LNCaP clone FGC (cell line): ENCODE measurements around the gene SOWAHA.

ENCODE experiments used
- DNase-seq: peaks from one replicate; pipeline ENCODE4 v3.0.0-alpha.2; 2011; ENCODE audit warnings: low read depth
- H3K4me3 ChIP-seq: 2 replicates; pipeline ENCODE4 v1.5.1; 2011; ENCODE audit warnings: mild to moderate bottlenecking, low read depth, low read length, control low read depth
- CTCF ChIP-seq: IDR thresholded peaks from 2 replicates; pipeline ENCODE4 v1.5.1; 2012; ENCODE audit warnings: mild to moderate bottlenecking; ENCODE audit not compliant: control insufficient read depth, insufficient read depth; ENCODE audit errors: extremely low read depth

The SOWAHA gene

DNA sequence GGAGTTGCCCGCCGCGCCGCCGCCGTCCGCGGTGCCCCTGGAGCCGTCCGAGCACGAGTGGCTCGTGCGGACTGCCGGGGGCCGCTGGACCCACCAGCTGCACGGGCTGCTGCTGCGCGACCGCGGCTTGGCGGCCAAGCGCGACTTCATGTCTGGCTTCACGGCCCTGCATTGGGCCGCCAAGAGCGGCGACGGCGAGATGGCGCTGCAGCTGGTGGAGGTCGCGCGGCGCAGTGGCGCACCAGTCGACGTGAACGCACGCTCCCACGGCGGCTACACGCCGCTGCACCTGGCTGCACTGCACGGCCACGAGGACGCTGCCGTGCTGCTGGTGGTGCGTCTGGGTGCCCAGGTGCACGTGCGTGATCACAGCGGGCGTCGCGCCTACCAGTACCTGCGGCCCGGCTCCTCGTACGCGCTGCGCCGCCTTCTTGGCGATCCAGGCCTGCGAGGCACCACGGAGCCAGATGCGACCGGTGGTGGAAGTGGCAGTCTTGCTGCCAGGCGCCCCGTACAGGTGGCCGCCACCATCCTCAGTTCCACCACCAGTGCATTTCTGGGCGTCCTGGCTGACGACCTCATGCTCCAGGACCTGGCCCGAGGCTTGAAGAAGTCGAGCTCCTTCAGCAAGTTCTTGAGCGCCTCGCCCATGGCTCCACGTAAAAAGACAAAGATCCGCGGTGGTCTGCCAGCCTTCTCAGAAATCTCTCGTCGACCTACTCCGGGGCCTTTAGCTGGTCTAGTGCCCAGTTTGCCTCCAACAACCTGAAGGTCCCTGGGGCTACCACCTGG, 1.6 kb downstream of the SOWAHA start:
- H3K4me3 ChIP-seq, result no peak overlapping the region
- no peak for DNase-seq
- TF ChIP-seq CTCF, result no peak

DNA sequence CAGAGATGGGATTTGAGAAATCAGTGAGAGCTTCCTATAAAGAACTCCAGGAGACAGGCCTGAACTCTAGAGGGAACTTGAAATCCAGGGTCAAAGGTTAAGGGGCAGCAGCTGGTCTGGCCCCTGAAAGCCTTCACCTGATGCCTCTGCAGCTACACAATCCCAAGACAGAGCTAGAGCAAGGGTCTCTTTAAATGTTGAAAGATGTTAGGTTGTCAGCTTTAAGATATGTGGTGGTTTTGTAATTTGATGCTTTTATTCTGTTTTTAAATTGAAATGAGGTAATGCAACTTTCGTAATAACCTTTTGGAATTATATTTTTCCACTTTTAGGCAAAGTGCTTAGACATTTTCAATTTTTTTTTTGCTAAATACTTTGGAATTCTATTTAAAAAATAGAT, 2.4 kb downstream of the SOWAHA start:
- TF ChIP-seq CTCF, result no peak
- no peak overlapping the region for H3K4me3 ChIP-seq
- DNase-seq, result no peak

DNA sequence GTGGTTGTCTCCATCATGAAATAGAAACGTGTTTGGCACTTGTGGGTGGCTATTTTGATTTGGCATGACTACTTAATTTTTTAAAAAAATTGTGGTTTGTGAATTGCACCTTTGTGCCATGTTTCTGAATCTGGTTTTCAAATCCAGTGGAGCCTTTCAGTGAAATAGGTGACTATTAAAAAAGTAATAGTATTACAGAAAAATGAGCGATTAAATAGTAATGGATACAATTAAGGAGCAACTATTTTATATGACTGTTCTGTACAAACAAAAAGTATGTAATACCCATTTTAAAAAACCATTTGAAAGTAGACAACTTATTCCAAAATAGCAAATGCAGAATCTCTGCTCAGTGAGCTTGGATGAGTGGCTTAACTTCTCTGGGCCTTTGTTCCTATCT, 3.0 kb downstream of the SOWAHA start:
- no peak overlapping the region for H3K4me3 ChIP-seq
- TF ChIP-seq CTCF, result no peak
- DNase-seq, result no peak

DNA sequence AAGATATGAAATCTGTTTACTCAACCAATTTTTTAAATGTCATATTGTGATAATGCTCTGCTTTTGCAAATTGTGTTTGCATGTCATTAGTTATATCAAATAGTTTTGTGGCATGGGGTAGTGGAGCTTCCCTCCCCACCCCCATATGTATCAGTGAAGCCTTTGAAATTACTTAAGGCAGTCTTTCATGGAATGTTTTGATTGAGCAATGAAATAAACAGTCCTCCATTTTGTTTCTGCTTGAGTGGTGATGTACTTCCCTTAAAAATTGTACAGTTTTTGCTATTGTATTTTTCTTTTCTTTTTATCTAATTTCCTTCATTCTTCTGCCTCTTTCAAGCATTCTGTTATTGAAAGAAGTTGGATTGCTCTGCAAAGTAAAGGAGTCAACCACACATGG, 3.5 kb downstream of the SOWAHA start:
- no peak for TF ChIP-seq CTCF
- no peak for DNase-seq
- H3K4me3 ChIP-seq, result no peak overlapping the region

DNA sequence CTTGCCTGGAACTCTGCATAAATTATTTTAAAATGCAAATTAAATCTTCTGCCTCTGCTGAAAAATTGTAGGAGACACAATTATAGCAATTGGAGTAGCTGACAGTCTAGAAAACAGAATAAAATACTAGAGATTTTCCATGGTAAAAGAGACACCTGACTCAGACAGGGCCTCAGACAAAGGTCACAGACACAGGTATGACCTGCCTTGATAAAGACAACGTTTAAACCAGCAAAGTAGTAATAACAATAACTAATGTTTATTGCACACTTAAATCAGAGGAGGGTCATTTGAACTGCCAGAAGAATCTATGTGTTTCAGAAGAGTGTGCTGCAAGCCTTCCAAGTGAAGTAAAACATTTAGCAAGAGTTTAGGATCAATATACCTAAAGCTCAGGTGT, 3.9 kb downstream of the SOWAHA start:
- no peak for DNase-seq
- no peak for TF ChIP-seq CTCF
- no peak overlapping the region for H3K4me3 ChIP-seq

DNA sequence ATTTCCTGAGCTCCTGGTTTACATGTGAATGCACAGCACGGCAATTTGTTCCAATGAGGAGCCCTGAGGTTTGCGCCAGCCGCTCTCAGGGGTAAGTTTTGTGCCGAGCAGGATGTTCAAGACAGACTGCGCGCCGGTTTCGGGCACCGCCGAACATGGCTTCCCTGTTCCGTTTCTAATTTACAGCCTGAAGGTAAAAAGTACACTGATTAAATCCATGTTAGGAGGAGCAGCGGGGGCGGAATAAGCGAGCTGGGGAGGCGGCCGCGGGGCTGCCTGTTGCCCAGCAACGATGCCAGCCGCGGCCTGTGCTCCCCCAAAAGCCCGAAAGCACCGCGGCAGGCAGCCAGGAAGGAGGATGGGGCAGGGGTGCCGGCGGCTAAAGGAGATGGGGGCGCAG, 6.4 kb downstream of the SOWAHA start:
- DNase-seq, result no peak
- no peak overlapping the region for H3K4me3 ChIP-seq
- no peak for TF ChIP-seq CTCF
